GM12878 (cell line): ENCODE data around the gene SLC30A7. TPM values are rescaled to one million over a fixed set of nuclear protein-coding genes. Genes with fewer than 3 reads are reported as not detected.
A peak's percentile ranks its signal among the peaks of the same experiment; 100 is the strongest.

ENCODE experiments used
- ATAC-seq: fragments of 200-7000 bp; cut with Tn5 transposase; 3 replicates; pipeline ENCODE4 v1.9.1; 2020; ENCODE audit warnings: mild to moderate bottlenecking, moderate library complexity
- BruUV-seq: library from RNA; stranded (reverse); fragments of 400-500 nt; replicated peaks from 2 replicates; lab custom pipeline; 2021; lab: Mats Ljungman, UMichigan
- CTCF ChIA-PET: fragments of 300-600 bp; sonication (Branson Sonifier 250); formaldehyde crosslinking; extraction: SDS; loops from one replicate; lab custom pipeline; 2021; ENCODE audit warnings: inconsistent platforms; lab: Yijun Ruan, JAX
- POLR2A ChIA-PET: fragments of 350-600 bp; formaldehyde crosslinking; extraction: SDS; loops from one replicate; lab custom pipeline; 2021; ENCODE audit warnings: inconsistent platforms; lab: Charles Lee
- RAD21 ChIA-PET: fragments of 300-600 bp; sonication (Branson Sonifier 250); formaldehyde crosslinking; loops from one replicate; lab custom pipeline; 2023; ENCODE audit warnings: antibody characterized with exemption; ENCODE audit not compliant: unreplicated experiment; lab: Charles Lee
- SMC1A ChIA-PET: fragments of 300-600 bp; sonication (Branson Sonifier 250); formaldehyde crosslinking; loops from one replicate; lab custom pipeline; 2023; ENCODE audit not compliant: unreplicated experiment, uncharacterized antibody; lab: Charles Lee
- DNase-seq: peaks from one replicate; pipeline ENCODE4 v3.0.0-alpha.2; 2011; ENCODE audit warnings: low read depth, low spot score
- FAIRE-seq: peaks from 3 replicates; lab custom pipeline; 2011; peaks lifted over from hg19 to GRCh38; lab: Jason Lieb, UNC
- H2AFZ ChIP-seq: 2 replicates; pipeline ENCODE4 v1.6.0; 2011; ENCODE audit warnings: low read depth, low read length, control low read depth; ENCODE audit not compliant: control insufficient read depth
- H3K27ac ChIP-seq: 2 replicates; pipeline ENCODE4 v1.5.1; 2011; ENCODE audit warnings: control low read depth; ENCODE audit not compliant: control insufficient read depth, insufficient read depth
- H3K27me3 ChIP-seq, 2 experiments: replicated peaks in 1 of 2; 2 replicates each; pipeline versions ENCODE4 v1.6.0 to v1.6.1; 2011; ENCODE audit warnings: low read length in 1 of 2; ENCODE audit not compliant: control insufficient read depth in 2 of 2, insufficient read depth in 2 of 2
- H3K36me3 ChIP-seq, 2 experiments: 2 replicates each; pipeline ENCODE4 v1.5.1; 2011; ENCODE audit warnings: low read length in 1 of 2; ENCODE audit not compliant: control insufficient read depth in 2 of 2, insufficient read depth in 2 of 2
- H3K4me1 ChIP-seq: 2 replicates; pipeline ENCODE4 v1.6.1; 2011; ENCODE audit warnings: mild to moderate bottlenecking, low read length, moderate library complexity, mixed read lengths; ENCODE audit not compliant: control insufficient read depth, insufficient read depth
- H3K4me2 ChIP-seq: 2 replicates; pipeline ENCODE4 v1.6.0; 2011; ENCODE audit warnings: control low read depth; ENCODE audit not compliant: control insufficient read depth, insufficient read depth
- H3K4me3 ChIP-seq: fragments of 200-600 bp; sonication (generic); 2 replicates; pipeline ENCODE4 v1.5.1; 2016
- H3K79me2 ChIP-seq: 2 replicates; pipeline ENCODE4 v1.6.0; 2011; ENCODE audit warnings: low read length; ENCODE audit not compliant: control insufficient read depth, insufficient read depth
- H3K9ac ChIP-seq: 2 replicates; pipeline ENCODE4 v1.8.0; 2011; ENCODE audit warnings: low read length, control low read depth, mixed read lengths; ENCODE audit not compliant: control insufficient read depth, insufficient read depth
- H3K9me3 ChIP-seq: replicated peaks from 3 replicates; pipeline ENCODE4 v1.5.1; 2011; ENCODE audit warnings: mild to moderate bottlenecking, low read length; ENCODE audit not compliant: control insufficient read depth, insufficient read depth
- H4K20me1 ChIP-seq: 2 replicates; pipeline ENCODE4 v1.6.0; 2011; ENCODE audit not compliant: control insufficient read depth, insufficient read depth
- BHLHE40 ChIP-seq, 2 experiments: fragments of 450-650 bp in 1 of 2; IDR thresholded peaks; 2 replicates each; pipeline ENCODE4 v1.6.1; 2011 to 2017; ENCODE audit warnings: low read depth in 2 of 2, borderline replicate concordance in 1 of 2, improper control_type of control experiment in 1 of 2, low read length in 1 of 2, mild to moderate bottlenecking in 1 of 2
- CEBPB ChIP-seq, 2 experiments: fragments of 150-350 bp in 1 of 2; IDR thresholded peaks; 2 replicates each; pipeline ENCODE4 v1.6.1; 2012 to 2014; ENCODE audit warnings: low read depth in 2 of 2, low read length in 2 of 2, borderline replicate concordance in 1 of 2, inconsistent platforms in 1 of 2
- CTCF ChIP-seq, 3 experiments: IDR thresholded peaks in 2 of 3; conservative IDR thresholded peaks in 1 of 3; 2 replicates each; pipeline ENCODE4 v1.5.1; 2011; ENCODE audit warnings: low read depth in 3 of 3, low read length in 3 of 3, mild to moderate bottlenecking in 3 of 3, control low read depth in 2 of 3, moderate library complexity in 2 of 3, inconsistent platforms in 1 of 3, mixed read lengths in 1 of 3; ENCODE audit not compliant: control insufficient read depth in 2 of 3, insufficient read depth in 1 of 3; ENCODE audit errors: extremely low read depth in 1 of 3
- IRF3 ChIP-seq: fragments of 450-650 bp; IDR thresholded peaks from 2 replicates; pipeline ENCODE4 v1.6.1; 2014; ENCODE audit warnings: mild to moderate bottlenecking
- IRF5 ChIP-seq: fragments of 450-650 bp; IDR thresholded peaks from 2 replicates; pipeline ENCODE4 v1.6.1; 2017; ENCODE audit warnings: borderline replicate concordance
- PRDM15 ChIP-seq: fragments of 450-650 bp; formaldehyde crosslinking; IDR thresholded peaks from 2 replicates; pipeline ENCODE4 v1.4.0; 2020; ENCODE audit warnings: mild to moderate bottlenecking, moderate library complexity
- SMARCA5 ChIP-seq: fragments of 450-650 bp; IDR thresholded peaks from 2 replicates; pipeline ENCODE4 v1.6.1; 2017; ENCODE audit warnings: mild to moderate bottlenecking
- WGBS: methylation state at CpG from one replicate; pipeline ENCODE4 v1.1.6; 2016; ENCODE audit warnings: low lambda C conversion rate; ENCODE audit not compliant: insufficient replicate concordance, insufficient coverage; ENCODE audit errors: missing lambda C conversion rate; 5-methylcytosine and 5-hydroxymethylcytosine counted together
- in situ Hi-C: fragments of 300-500 bp; cut with MboI; formaldehyde crosslinking; loops from 9 replicates; pipeline ENCODE4 v1.14.3; 2018; ENCODE audit warnings: mixed read lengths
- intact Hi-C: fragments of 100-400 bp; cut with micrococcal nuclease; formaldehyde crosslinking; loops from one replicate; pipeline ENCODE4 v1.14.2; 2022; ENCODE audit not compliant: unreplicated experiment
- polyA plus RNA-seq, 11 experiments: library from polyadenylated mRNA; depleted of rRNA in 4 of 11; unstranded in 6 of 11; stranded (reverse) in 5 of 11; fragments of >200 nt; fragmentation: Nextera tagmentation in 4 of 11; fragmentation: Illumina TruSeq in 1 of 11; extraction: Ambion mirVana in 4 of 11; extraction: Trizol in 1 of 11; gene quantifications; 1 replicate in 1 of 11; 2 replicates in 10 of 11; pipeline versions ENCODE4 v1.2.1 to v1.2.3, GENCODE V29; 2011 to 2016; ENCODE audit warnings: inconsistent platforms in 2 of 11, missing spikeins in 2 of 11, low read depth in 1 of 11
- total RNA-seq, 4 experiments: library from RNA; depleted of rRNA in 3 of 4; stranded (reverse); fragments of >200 nt in 3 of 4; fragmentation: Illumina TruSeq in 1 of 4; extraction: Trizol in 1 of 4; gene quantifications; 2 replicates each; pipeline versions ENCODE4 v1.2.1 to v1.2.3, GENCODE V29; 2013 to 2021

The SLC30A7 gene
- total and polyA plus RNA-seq, 10 of the 15 experiments (the other 5 are each of a cell fraction or from before 2014, with no cell fraction given), result 4.4 to 23.3 (median 16.9) TPM

- Histone ChIP-seq H3K79me2 (no peaks in the 10 kb centered on the region), H3K9me3 (no peaks in the 10 kb centered on the region; the same call in 2 of the 3 replicates), H3K27me3 (no peaks in the 10 kb centered on the region), H4K20me1 (no peaks in the 10 kb centered on the region), H3K4me3 (no peak overlapping the region), H3K9ac (no peak overlapping the region), H3K27ac (no peak overlapping the region), H3K4me2 (no peak overlapping the region), H3K4me1 (peaks cover 11% of the 10 kb centered on the region; the same call in 1 of the 2 replicates), H3K36me3 (0 out of 4 replicates have a peak, but pooled peaks cover 0 to 2% of the 10 kb centered on the region in 2 experiments), H2AFZ (no peak overlapping the region)
- RAD21 ChIA-PET, result interaction anchor here (1.2 kb wide), 1 partner anchor 16 kb away, joined by 3 read pairs; no protein-coding TSS in a partner anchor
- TF ChIP-seq CTCF (IDR thresholded peaks at IDR 0.05 in 2 of 3, conservative IDR thresholded peaks at IDR 0.05 in 1 of 3; ENCODE audit: control insufficient read depth in 2 of 3, extremely low read depth in 1 of 3, insufficient read depth in 1 of 3, low read depth in 3 of 3, low read length in 3 of 3), result no peak
- no peak for TF ChIP-seq BHLHE40 (IDR thresholded peaks at IDR 0.05; ENCODE audit: borderline replicate concordance in 1 of 2, low read depth in 2 of 2, low read length in 1 of 2)
- no peak for TF ChIP-seq IRF5
- no peak for TF ChIP-seq IRF3
- TF ChIP-seq PRDM15 (CRISPR knock-in tag), result no peak
- no peak for TF ChIP-seq CEBPB (IDR thresholded peaks at IDR 0.05; ENCODE audit: borderline replicate concordance in 1 of 2, low read depth in 2 of 2, low read length in 2 of 2)
- TF ChIP-seq SMARCA5, result no peak
- SMC1A ChIA-PET, result interaction anchor here (1.3 to 2.5 kb wide), 3 partner anchors 9 to 17 kb away, joined by 3 to 8 read pairs (median 6); no protein-coding TSS in a partner anchor
- DNase-seq (no peak), FAIRE-seq (peak; percentile 7), ATAC-seq (peak; percentile 50)
- intact Hi-C loops, result no loop called here
- POLR2A ChIA-PET, result no interaction called here
- no TSS peak for BruUV-seq
- CTCF ChIA-PET, result interaction anchor here (0.9 to 1.6 kb wide), 4 partner anchors 9 to 234 kb away, joined by 3 read pairs; no protein-coding TSS in a partner anchor
- 79% methylated on average over 1 of the region's 1 CpG for WGBS
- in situ Hi-C loops, result no loop called here
These were observed 108.2 kb downstream of the SLC30A7 start for GRCh38 chr1:101004061-101004460.
